SK-N-SH (cell line): ENCODE results near the gene AURKB. TPM values are rescaled to one million over a fixed set of nuclear protein-coding genes. Genes with fewer than 3 reads are reported as not detected.
"Not testable (repeated sequence)": the region's sequence is repeated elsewhere in the genome, so short reads cannot be mapped to it uniquely, and the experiment has no call there.

Source experiments
- CTCF ChIA-PET: fragments of 300-600, 350-600 bp; formaldehyde crosslinking; extraction: SDS; loops from one replicate; lab custom pipeline; 2021; lab: Yijun Ruan, JAX
- POLR2A ChIA-PET: fragments of 350-600 bp; sonication (Branson Sonifier 250); formaldehyde crosslinking; extraction: SDS; loops from one replicate; lab custom pipeline; 2020; ENCODE audit warnings: antibody characterized with exemption, inconsistent platforms; lab: Yijun Ruan, JAX
- DNase-seq: peaks from one replicate; pipeline ENCODE4 v3.0.0; 2012
- H2AFZ ChIP-seq: fragments of 200-600 bp; sonication (generic); 2 replicates; pipeline ENCODE4 v1.8.1; 2016; ENCODE audit warnings: antibody characterized with exemption, mild to moderate bottlenecking, low read depth
- H3F3A ChIP-seq: fragments of 200-600 bp; sonication (generic); replicated peaks from 2 replicates; pipeline ENCODE3; 2016; ENCODE audit warnings: antibody characterized with exemption, mild to moderate bottlenecking; ENCODE audit not compliant: insufficient read depth
- H3K27ac ChIP-seq, 2 experiments: fragments of 200-500 bp in 1 of 2; fragments of 200-600 bp in 1 of 2; sonication (Bioruptor generic) in 1 of 2; sonication (generic), shearing (Covaris generic) in 1 of 2; 2 replicates each; pipeline versions ENCODE4 v1.5.1 to v1.6.1; 2014 to 2016; ENCODE audit warnings: low read depth in 2 of 2, inconsistent platforms in 1 of 2, low read length in 1 of 2, mild to moderate bottlenecking in 1 of 2, mixed read lengths in 1 of 2
- H3K27me3 ChIP-seq: fragments of 200-600 bp; sonication (generic), shearing (Covaris generic); 2 replicates; pipeline ENCODE4 v1.6.1; 2016; ENCODE audit warnings: mixed run types; ENCODE audit not compliant: insufficient read depth
- H3K36me3 ChIP-seq, 2 experiments: fragments of 200-500 bp in 1 of 2; fragments of 200-600 bp in 1 of 2; sonication (Bioruptor generic) in 1 of 2; sonication (generic) in 1 of 2; replicated peaks in 1 of 2; 2 replicates each; pipeline versions ENCODE3 to v1.5.1; 2014 to 2016; ENCODE audit warnings: low read length in 1 of 2, mild to moderate bottlenecking in 1 of 2; ENCODE audit not compliant: insufficient read depth in 2 of 2, control insufficient read depth in 1 of 2
- H3K4me1 ChIP-seq, 2 experiments: fragments of 200-500 bp in 1 of 2; fragments of 200-600 bp in 1 of 2; sonication (Bioruptor generic) in 1 of 2; sonication (generic), shearing (Covaris generic) in 1 of 2; 2 replicates each; pipeline versions ENCODE4 v1.5.1 to v1.6.1; 2014 to 2016; ENCODE audit warnings: low read depth in 1 of 2, low read length in 1 of 2, mixed run types in 1 of 2; ENCODE audit not compliant: insufficient read depth in 2 of 2, control insufficient read depth in 1 of 2
- H3K4me2 ChIP-seq: fragments of 200-600 bp; sonication (generic), shearing (Covaris generic); 2 replicates; pipeline ENCODE4 v1.6.1; 2017; ENCODE audit warnings: mixed run types
- H3K4me3 ChIP-seq, 2 experiments: fragments of 200-500 bp in 1 of 2; fragments of 200-600 bp in 1 of 2; sonication (Bioruptor generic) in 1 of 2; sonication (generic), shearing (Covaris generic) in 1 of 2; 2 replicates each; pipeline versions ENCODE4 v1.5.1 to v1.8.1; 2014 to 2016; ENCODE audit warnings: low read depth in 2 of 2, inconsistent platforms in 1 of 2, low read length in 1 of 2, mild to moderate bottlenecking in 1 of 2, mixed read lengths in 1 of 2, moderate library complexity in 1 of 2
- H3K79me2 ChIP-seq: fragments of 200-600 bp; sonication (generic); 2 replicates; pipeline ENCODE4 v1.8.1; 2017; ENCODE audit warnings: mild to moderate bottlenecking; ENCODE audit not compliant: insufficient read depth
- H3K9ac ChIP-seq: fragments of 200-600 bp; sonication (generic); 2 replicates; pipeline ENCODE4 v1.6.1; 2017; ENCODE audit warnings: mixed run types
- H3K9me2 ChIP-seq: fragments of 200-600 bp; sonication (generic); 2 replicates; pipeline ENCODE4 v1.6.1; 2017; ENCODE audit warnings: mixed run types
- H3K9me3 ChIP-seq: fragments of 200-600 bp; sonication (generic); 2 replicates; pipeline ENCODE4 v1.6.1; 2017; ENCODE audit warnings: mixed run types, mild to moderate bottlenecking, moderate library complexity
- H4K20me1 ChIP-seq: fragments of 200-600 bp; sonication (generic); 2 replicates; pipeline ENCODE4 v1.6.1; 2017; ENCODE audit warnings: mild to moderate bottlenecking, mixed run types; ENCODE audit not compliant: insufficient read depth
- CTCF ChIP-seq: fragments of 200-600 bp; sonication (generic); IDR thresholded peaks from 2 replicates; pipeline ENCODE4 v1.6.1; 2017; ENCODE audit warnings: antibody characterized with exemption, mild to moderate bottlenecking, moderate library complexity
- ELF1 ChIP-seq: IDR thresholded peaks from 2 replicates; pipeline ENCODE4 v1.4.0; 2012
- GABPA ChIP-seq: IDR thresholded peaks from 2 replicates; pipeline ENCODE4 v1.4.0; 2012; ENCODE audit warnings: low read depth, mild to moderate bottlenecking
- IRF3 ChIP-seq: fragments of 150-350 bp; IDR thresholded peaks from 2 replicates; pipeline ENCODE4 v1.6.1; 2016; ENCODE audit warnings: mild to moderate bottlenecking, low read depth, low read length
- JUND ChIP-seq: IDR thresholded peaks from 2 replicates; pipeline ENCODE4 v1.4.0; 2012
- MAX ChIP-seq: IDR thresholded peaks from 2 replicates; pipeline ENCODE4 v1.4.0; 2012; ENCODE audit warnings: low read depth
- MEF2A ChIP-seq: IDR thresholded peaks from 2 replicates; pipeline ENCODE4 v1.4.0; 2012; ENCODE audit warnings: low read depth, borderline replicate concordance
- MXI1 ChIP-seq: IDR thresholded peaks from 2 replicates; pipeline ENCODE4 v1.6.1; 2012; ENCODE audit warnings: mild to moderate bottlenecking, low read depth, low read length, improper control_type of control experiment
- PBX3 ChIP-seq: IDR thresholded peaks from 2 replicates; pipeline ENCODE4; 2012
- RCOR1 ChIP-seq: fragments of 150-350 bp; IDR thresholded peaks from 2 replicates; pipeline ENCODE4 v1.6.1; 2017; ENCODE audit warnings: antibody characterized with exemption, low read length
- REST ChIP-seq: IDR thresholded peaks from 2 replicates; pipeline ENCODE4 v1.6.1; 2012; ENCODE audit warnings: mild to moderate bottlenecking, low read depth, low read length, moderate library complexity
- RXRA ChIP-seq: IDR thresholded peaks from 2 replicates; pipeline ENCODE4 v1.4.0; 2012; ENCODE audit warnings: low read depth, mild to moderate bottlenecking, borderline replicate concordance
- SIN3A ChIP-seq: IDR thresholded peaks from 2 replicates; pipeline ENCODE4 v1.6.1; 2012; ENCODE audit warnings: low read depth, mild to moderate bottlenecking, low read length, moderate library complexity, borderline replicate concordance
- TEAD4 ChIP-seq: IDR thresholded peaks from 2 replicates; pipeline ENCODE4 v1.4.0; 2012; ENCODE audit warnings: mild to moderate bottlenecking, borderline replicate concordance; ENCODE audit not compliant: insufficient read depth
- USF2 ChIP-seq: fragments of 150-350 bp; IDR thresholded peaks from 2 replicates; pipeline ENCODE4 v1.6.1; 2017; ENCODE audit warnings: antibody characterized with exemption, low read length, low read depth, borderline replicate concordance
- YY1 ChIP-seq: IDR thresholded peaks from 2 replicates; pipeline ENCODE4 v1.4.0; 2012; ENCODE audit warnings: low read depth, mild to moderate bottlenecking
- ZBTB33 ChIP-seq: IDR thresholded peaks from 2 replicates; pipeline ENCODE4 v1.4.0; 2012; ENCODE audit warnings: low read depth, borderline replicate concordance
- WGBS: methylation state at CpG from one replicate; pipeline ENCODE4 v1.1.6; 2017; ENCODE audit warnings: low lambda C conversion rate; 5-methylcytosine and 5-hydroxymethylcytosine counted together
- polyA plus RNA-seq, 3 experiments: library from polyadenylated mRNA; depleted of rRNA; stranded (reverse); fragments of >200 nt; gene quantifications; 2 replicates each; pipeline ENCODE4 v1.2.3, GENCODE V29; 2012

The AURKB gene
- polyA plus RNA-seq, 1 of the 3 experiments (the other 2 are of a cell fraction) = 43.9 TPM

- peak; percentile 49 for TF ChIP-seq REST
- no peak for TF ChIP-seq ZBTB33
- no peak for TF ChIP-seq USF2
- TF ChIP-seq GABPA = 0 out of 2 replicates have a peak, but pooled peaks have one; percentile 12
- 0 out of 2 replicates have a peak, but pooled peaks have one; percentile 45 for TF ChIP-seq RCOR1
- TF ChIP-seq MEF2A = no peak
- peak; percentile 36; the same call in 1 of the 2 replicates for TF ChIP-seq PBX3
- TF ChIP-seq RXRA = peak; percentile 49; the same call in 1 of the 2 replicates
- no peak for TF ChIP-seq SIN3A
- TF ChIP-seq MAX = peak; percentile 32; the same call in 1 of the 2 replicates
- no peak; the same call in 1 of the 2 replicates for TF ChIP-seq ELF1
- no peak for TF ChIP-seq CTCF
- TF ChIP-seq JUND = no peak
- TF ChIP-seq IRF3 = no peak
- peak; percentile 79 for TF ChIP-seq MXI1
- peak; percentile 92 for TF ChIP-seq TEAD4
- TF ChIP-seq YY1 = peak; percentile 89
Measured at GRCh38 chr17:8220783-8221662, 10.6 kb upstream of the AURKB start (continued).

- H3K4me1 ChIP-seq, H3K27me3 ChIP-seq, H3K4me2 ChIP-seq, H3K9ac ChIP-seq, POLR2A ChIA-PET, H4K20me1 ChIP-seq, DNase-seq, H3K27ac ChIP-seq, H3K9me2 ChIP-seq, H3K4me3 ChIP-seq, H2AFZ ChIP-seq, H3K9me3 ChIP-seq, H3K36me3 ChIP-seq: not testable (repeated sequence)
- WGBS = 84% methylated on average over 15 of the region's 15 CpGs
- Histone ChIP-seq H3F3A (peaks cover 24% of the 10 kb centered on the region), H3K79me2 (peaks cover 14% of the 10 kb centered on the region)
- CTCF ChIA-PET = interaction anchor here (1.1 to 1.3 kb wide), 2 partner anchors 13 to 87 kb away, joined by 3 read pairs; no protein-coding TSS in a partner anchor
Measured at GRCh38 chr17:8214000-8214399, 3.6 kb upstream of the AURKB start.
